Thyroid gland (tissue), 4 donors: ENCODE data around the gene MED25.

Experiments
- POLR2A ChIP-seq, 2 donors: fragments of 450-650 bp; IDR thresholded peaks; one replicate each; pipeline ENCODE4 v1.6.1; 2017; ENCODE audit warnings: antibody characterized with exemption in 2 of 2, mild to moderate bottlenecking in 2 of 2, moderate library complexity in 1 of 2
- TF ChIP-seq, protein P1 (sequence below), 6 experiments: fragments of 200-600 bp in 3 of 6; fragments of 450-650 bp in 3 of 6; sonication (generic) in 3 of 6; IDR thresholded peaks; one replicate each; pipeline ENCODE4 v1.5.1; 2016 to 2019; ENCODE audit warnings: antibody characterized with exemption in 6 of 6, mild to moderate bottlenecking in 2 of 6, inconsistent platforms in 1 of 6, moderate library complexity in 1 of 6

DNA sequence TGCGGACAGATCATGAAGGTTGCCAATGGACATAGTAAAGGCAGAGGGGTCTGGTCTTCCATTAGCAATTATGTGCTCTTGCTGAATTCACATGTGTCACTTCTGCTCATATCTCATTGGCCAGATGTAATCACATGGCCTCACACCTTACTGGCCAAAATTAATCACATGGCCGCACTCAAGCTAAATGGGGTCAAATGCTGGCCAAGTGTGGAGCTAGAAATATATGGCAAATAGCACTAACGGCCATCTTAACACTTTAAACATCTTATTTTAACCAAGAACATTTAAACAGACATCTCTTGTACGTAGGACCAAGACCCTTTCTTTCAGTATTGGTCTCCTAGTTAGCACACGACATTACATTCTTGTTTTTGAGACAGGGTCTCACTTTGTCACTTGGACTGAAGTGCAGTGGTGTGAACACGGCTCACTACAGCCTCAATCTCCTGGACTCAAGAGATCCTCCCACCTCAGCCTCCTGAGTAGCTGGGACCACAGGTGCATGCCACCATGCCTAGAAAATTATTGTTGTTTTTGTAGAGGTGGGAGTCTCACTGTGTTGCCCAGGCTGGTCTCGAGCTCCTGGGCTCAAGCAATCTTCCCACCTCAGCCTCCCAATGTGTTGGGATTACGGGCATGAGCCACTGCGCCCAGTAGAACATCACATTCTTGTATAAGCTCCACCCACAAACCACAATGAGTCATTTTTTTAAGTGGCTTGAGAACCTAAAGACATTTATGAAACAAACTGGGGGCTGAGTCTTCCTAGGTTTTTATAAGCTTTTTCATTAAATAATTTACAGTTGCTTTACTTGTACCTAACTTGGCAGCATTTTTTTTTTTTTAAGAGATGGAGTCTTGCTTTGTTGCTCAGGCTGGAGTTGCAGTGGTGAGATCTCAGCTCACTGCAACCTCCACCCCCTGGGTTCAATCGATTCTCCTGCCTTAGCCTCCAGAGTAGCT, 29.9 kb downstream of the MED25 start:
- TF ChIP-seq, protein P1, sequence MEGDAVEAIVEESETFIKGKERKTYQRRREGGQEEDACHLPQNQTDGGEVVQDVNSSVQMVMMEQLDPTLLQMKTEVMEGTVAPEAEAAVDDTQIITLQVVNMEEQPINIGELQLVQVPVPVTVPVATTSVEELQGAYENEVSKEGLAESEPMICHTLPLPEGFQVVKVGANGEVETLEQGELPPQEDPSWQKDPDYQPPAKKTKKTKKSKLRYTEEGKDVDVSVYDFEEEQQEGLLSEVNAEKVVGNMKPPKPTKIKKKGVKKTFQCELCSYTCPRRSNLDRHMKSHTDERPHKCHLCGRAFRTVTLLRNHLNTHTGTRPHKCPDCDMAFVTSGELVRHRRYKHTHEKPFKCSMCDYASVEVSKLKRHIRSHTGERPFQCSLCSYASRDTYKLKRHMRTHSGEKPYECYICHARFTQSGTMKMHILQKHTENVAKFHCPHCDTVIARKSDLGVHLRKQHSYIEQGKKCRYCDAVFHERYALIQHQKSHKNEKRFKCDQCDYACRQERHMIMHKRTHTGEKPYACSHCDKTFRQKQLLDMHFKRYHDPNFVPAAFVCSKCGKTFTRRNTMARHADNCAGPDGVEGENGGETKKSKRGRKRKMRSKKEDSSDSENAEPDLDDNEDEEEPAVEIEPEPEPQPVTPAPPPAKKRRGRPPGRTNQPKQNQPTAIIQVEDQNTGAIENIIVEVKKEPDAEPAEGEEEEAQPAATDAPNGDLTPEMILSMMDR (IDR thresholded peaks at IDR 0.05): no peak
- no peak for TF ChIP-seq POLR2A (IDR thresholded peaks at IDR 0.05)
